OCI-LY1 (cell line): Measurements from ENCODE around the gene PARN.

Experiments
- H2AFZ ChIP-seq: fragments of 200-600 bp; sonication (generic), shearing (Covaris generic); 2 replicates; pipeline ENCODE4 v1.6.0; 2014; ENCODE audit warnings: antibody characterized with exemption, mild to moderate bottlenecking, low read length
- H3F3A ChIP-seq: fragments of 200-600 bp; sonication (generic), shearing (Covaris generic); 2 replicates; pipeline ENCODE4 v1.6.0; 2014; ENCODE audit warnings: mild to moderate bottlenecking, antibody characterized with exemption, low read length, moderate library complexity; ENCODE audit not compliant: insufficient read depth
- H3K27ac ChIP-seq: fragments of 200-600 bp; sonication (generic); 2 replicates; pipeline ENCODE4 v1.5.1; 2014; ENCODE audit warnings: low read length, mixed run types, mild to moderate bottlenecking, low read depth; ENCODE audit not compliant: poor library complexity, severe bottlenecking
- H3K27me3 ChIP-seq: fragments of 200-600 bp; sonication (generic); 2 replicates; pipeline ENCODE4 v1.6.0; 2014; ENCODE audit warnings: antibody characterized with exemption, mild to moderate bottlenecking, low read length, moderate library complexity; ENCODE audit not compliant: insufficient read depth
- H3K36me3 ChIP-seq: fragments of 200-600 bp; sonication (generic); 2 replicates; pipeline ENCODE4 v1.6.1; 2014; ENCODE audit warnings: mild to moderate bottlenecking, antibody characterized with exemption, low read length, moderate library complexity, mixed read lengths; ENCODE audit not compliant: insufficient read depth
- H3K4me1 ChIP-seq: fragments of 200-600 bp; sonication (generic); 2 replicates; pipeline ENCODE4 v1.5.1; 2014; ENCODE audit warnings: mild to moderate bottlenecking, low read length, moderate library complexity; ENCODE audit not compliant: insufficient read depth, severe bottlenecking
- H3K4me2 ChIP-seq: fragments of 200-600 bp; sonication (generic), shearing (Covaris generic); 2 replicates; pipeline ENCODE4 v1.6.1; 2014; ENCODE audit warnings: low read length
- H3K4me3 ChIP-seq: fragments of 200-600 bp; sonication (generic); 2 replicates; pipeline ENCODE4 v1.5.1; 2014; ENCODE audit warnings: low read length, low read depth, mild to moderate bottlenecking, mixed read lengths; ENCODE audit not compliant: poor library complexity, severe bottlenecking
- H3K79me2 ChIP-seq: fragments of 200-600 bp; shearing (Covaris generic); 2 replicates; pipeline ENCODE4 v1.6.1; 2016; ENCODE audit warnings: mixed run types, low read length, mixed read lengths; ENCODE audit not compliant: insufficient read depth
- H3K9ac ChIP-seq: fragments of 200-600 bp; sonication (generic), shearing (Covaris generic); 2 replicates; pipeline ENCODE4 v1.6.1; 2014; ENCODE audit warnings: mild to moderate bottlenecking, low read length, mixed read lengths
- H3K9me2 ChIP-seq: fragments of 200-600 bp; sonication (generic), shearing (Covaris generic); 2 replicates; pipeline ENCODE4 v1.6.1; 2014; ENCODE audit warnings: low read depth, mild to moderate bottlenecking, low read length, mixed read lengths
- H3K9me3 ChIP-seq: fragments of 200-600 bp; shearing (Covaris generic); 2 replicates; pipeline ENCODE4 v1.6.1; 2014; ENCODE audit warnings: low read length, mixed read lengths
- H4K20me1 ChIP-seq: fragments of 200-600 bp; sonication (generic), shearing (Covaris generic); 2 replicates; pipeline ENCODE4 v1.6.0; 2016; ENCODE audit warnings: mild to moderate bottlenecking, low read length; ENCODE audit not compliant: insufficient read depth
- EZH2 ChIP-seq: fragments of 200-600 bp; sonication (generic), shearing (Covaris generic); IDR thresholded peaks from 2 replicates; pipeline ENCODE4 v1.8.0; 2017; ENCODE audit warnings: borderline replicate concordance, mixed run types, mild to moderate bottlenecking, antibody characterized with exemption, low read length, moderate library complexity, mixed read lengths
- TF ChIP-seq, protein P1 (sequence below): fragments of 200-600 bp; sonication (generic), shearing (Covaris generic); IDR thresholded peaks from 2 replicates; pipeline ENCODE4 v1.5.1; 2017; ENCODE audit warnings: mild to moderate bottlenecking, antibody characterized with exemption, low read length, moderate library complexity, mixed read lengths

The PARN gene

GRCh38 chr16:14486520-14487303 is 143.3 kb downstream of the PARN start:
- H3K4me1 ChIP-seq: peaks cover 5% of the 10 kb centered on the region
- H3K27ac ChIP-seq: no peak overlapping the region
- no peaks in the 10 kb centered on the region for H3K9me2 ChIP-seq
- H4K20me1 ChIP-seq: no peaks in the 10 kb centered on the region
- no peaks in the 10 kb centered on the region for H3K27me3 ChIP-seq
- no peak overlapping the region for H3K4me2 ChIP-seq
- H3K4me3 ChIP-seq: no peak overlapping the region
- H3K9ac ChIP-seq: no peak overlapping the region
- TF ChIP-seq EZH2: no peak
- TF ChIP-seq, protein P1, sequence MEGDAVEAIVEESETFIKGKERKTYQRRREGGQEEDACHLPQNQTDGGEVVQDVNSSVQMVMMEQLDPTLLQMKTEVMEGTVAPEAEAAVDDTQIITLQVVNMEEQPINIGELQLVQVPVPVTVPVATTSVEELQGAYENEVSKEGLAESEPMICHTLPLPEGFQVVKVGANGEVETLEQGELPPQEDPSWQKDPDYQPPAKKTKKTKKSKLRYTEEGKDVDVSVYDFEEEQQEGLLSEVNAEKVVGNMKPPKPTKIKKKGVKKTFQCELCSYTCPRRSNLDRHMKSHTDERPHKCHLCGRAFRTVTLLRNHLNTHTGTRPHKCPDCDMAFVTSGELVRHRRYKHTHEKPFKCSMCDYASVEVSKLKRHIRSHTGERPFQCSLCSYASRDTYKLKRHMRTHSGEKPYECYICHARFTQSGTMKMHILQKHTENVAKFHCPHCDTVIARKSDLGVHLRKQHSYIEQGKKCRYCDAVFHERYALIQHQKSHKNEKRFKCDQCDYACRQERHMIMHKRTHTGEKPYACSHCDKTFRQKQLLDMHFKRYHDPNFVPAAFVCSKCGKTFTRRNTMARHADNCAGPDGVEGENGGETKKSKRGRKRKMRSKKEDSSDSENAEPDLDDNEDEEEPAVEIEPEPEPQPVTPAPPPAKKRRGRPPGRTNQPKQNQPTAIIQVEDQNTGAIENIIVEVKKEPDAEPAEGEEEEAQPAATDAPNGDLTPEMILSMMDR: no peak
- peaks cover 32% of the 10 kb centered on the region for H3K36me3 ChIP-seq
- H3K9me3 ChIP-seq: no peaks in the 10 kb centered on the region
- no peaks in the 10 kb centered on the region for H3F3A ChIP-seq
- no peaks in the 10 kb centered on the region for H3K79me2 ChIP-seq
- H2AFZ ChIP-seq: no peak overlapping the region

GRCh38 chr16:14485811-14486519 is 144.1 kb downstream of the PARN start:
- TF ChIP-seq, protein P1: no peak
- no peak for TF ChIP-seq EZH2
- Histone ChIP-seq H3K4me2 (no peak overlapping the region), H3K27ac (no peak overlapping the region), H3K36me3 (peaks cover 40% of the 10 kb centered on the region), H3F3A (no peaks in the 10 kb centered on the region), H3K9me3 (no peaks in the 10 kb centered on the region), H3K4me1 (peaks cover 5% of the 10 kb centered on the region), H2AFZ (no peak overlapping the region), H4K20me1 (no peaks in the 10 kb centered on the region), H3K4me3 (no peak overlapping the region), H3K27me3 (no peaks in the 10 kb centered on the region), H3K9ac (no peak overlapping the region), H3K79me2 (no peaks in the 10 kb centered on the region), H3K9me2 (no peaks in the 10 kb centered on the region)

DNA sequence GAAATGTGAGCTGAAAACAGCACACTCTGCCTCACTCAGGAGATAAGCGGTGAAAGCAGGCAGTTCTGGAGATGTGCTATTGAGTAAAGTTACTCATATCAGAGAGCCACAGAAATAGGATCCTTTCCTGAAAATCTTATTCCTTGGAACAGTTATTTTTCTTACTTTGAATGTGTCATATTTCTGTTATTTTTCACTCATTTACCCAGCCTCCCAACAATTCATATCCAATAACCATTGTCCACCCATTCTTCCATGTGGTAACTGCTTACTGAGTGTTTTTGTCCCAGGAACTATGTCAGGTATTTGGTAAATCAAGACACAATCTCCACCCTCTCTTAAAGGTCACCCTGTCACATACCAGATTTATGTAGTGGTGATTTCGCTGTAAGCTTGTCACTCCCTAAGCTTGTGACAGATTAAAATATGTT is 144.9 kb downstream of the PARN start:
- H2AFZ ChIP-seq: no peak overlapping the region
- H4K20me1 ChIP-seq: no peaks in the 10 kb centered on the region
- no peak overlapping the region for H3K4me2 ChIP-seq
- H3K4me3 ChIP-seq: no peak overlapping the region
- H3K79me2 ChIP-seq: no peaks in the 10 kb centered on the region
- H3K9ac ChIP-seq: no peak overlapping the region
- peaks cover 47% of the 10 kb centered on the region for H3K36me3 ChIP-seq
- no peaks in the 10 kb centered on the region for H3K27me3 ChIP-seq
- H3F3A ChIP-seq: no peaks in the 10 kb centered on the region
- H3K27ac ChIP-seq: no peak overlapping the region
- no peaks in the 10 kb centered on the region for H3K9me3 ChIP-seq
- TF ChIP-seq, protein P1: no peak
- TF ChIP-seq EZH2: no peak
- H3K4me1 ChIP-seq: peaks cover 5% of the 10 kb centered on the region
- no peaks in the 10 kb centered on the region for H3K9me2 ChIP-seq
